Activated gamma-delta T cell treated with anti-CD3 and anti-CD28 coated beads, Interleukin-2, amount 50 U/mL, for 16 hours (primary cell): ENCODE data around the gene GPHA2.

Experiments used
- DNase-seq: peaks from one replicate; pipeline ENCODE4 v3.0.0-alpha.2; 2020; ENCODE audit warnings: low read depth

GPHA2 gene

DNA sequence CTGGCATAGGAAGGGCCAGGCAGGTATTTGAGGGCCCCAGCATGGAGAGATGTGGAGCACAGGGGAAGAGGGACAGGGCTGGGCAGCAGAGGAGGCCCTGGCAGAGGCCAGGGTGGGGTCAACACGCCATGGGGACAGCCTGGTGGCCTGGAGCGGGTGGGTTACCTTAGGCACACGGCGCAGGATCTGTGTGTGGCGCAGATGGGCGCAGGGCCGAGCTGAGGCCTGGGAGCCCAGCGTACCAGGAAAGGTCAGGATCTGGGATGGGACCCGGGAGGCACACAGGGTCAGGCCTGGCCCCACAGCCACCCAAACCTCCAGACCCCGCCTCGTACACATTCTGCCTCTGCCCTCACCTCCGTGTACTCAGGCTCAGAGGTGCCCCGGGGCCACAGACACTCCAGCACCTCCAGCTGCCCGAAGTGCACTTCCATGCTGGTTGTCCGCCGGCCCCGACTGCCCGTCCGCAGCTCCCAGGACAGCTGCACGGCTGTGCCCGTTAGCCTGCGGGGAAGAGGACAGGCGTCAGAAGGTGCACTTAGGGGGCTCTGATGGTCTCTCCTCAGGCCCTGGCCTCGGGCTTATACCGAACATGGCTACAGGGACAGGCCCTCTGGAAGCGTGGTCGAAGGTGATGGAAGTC, 25.1 kb downstream of the GPHA2 start:
- no peak for DNase-seq

DNA sequence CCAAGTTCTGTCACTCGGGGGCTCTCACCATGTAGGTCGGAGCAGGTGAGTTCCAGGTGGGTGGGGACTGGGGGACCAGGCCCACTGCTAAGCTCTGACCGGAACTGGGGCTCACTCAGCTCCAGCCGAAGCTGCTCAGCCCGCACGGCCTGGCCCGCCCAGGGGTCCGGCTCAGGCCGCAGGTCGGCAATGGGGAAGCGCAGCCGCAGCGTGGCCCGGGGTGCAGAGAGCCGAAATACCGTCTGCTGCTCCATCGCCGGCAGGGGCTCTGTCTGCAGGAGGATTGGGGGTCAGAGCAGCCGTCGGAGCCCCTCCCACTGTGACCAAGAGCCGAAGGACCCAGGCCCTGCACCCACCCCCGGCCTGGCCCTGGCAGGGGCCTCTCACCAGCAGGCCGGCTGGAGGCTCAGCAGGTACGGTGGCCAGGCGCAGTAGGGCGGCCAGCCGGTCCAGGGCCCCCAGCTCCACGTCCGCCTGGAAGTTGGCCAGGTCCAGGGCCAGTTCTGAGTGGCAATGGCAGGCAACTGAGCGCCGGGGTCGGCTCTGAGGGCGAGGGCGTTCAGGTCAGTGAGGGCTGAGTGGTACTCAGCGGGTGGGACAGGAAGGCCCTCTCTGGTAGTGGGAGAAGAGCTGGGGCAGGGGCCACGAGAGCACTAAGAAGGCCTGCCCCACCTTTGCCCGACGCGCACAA, 25.9 kb downstream of the GPHA2 start:
- DNase-seq, result no peak

DNA sequence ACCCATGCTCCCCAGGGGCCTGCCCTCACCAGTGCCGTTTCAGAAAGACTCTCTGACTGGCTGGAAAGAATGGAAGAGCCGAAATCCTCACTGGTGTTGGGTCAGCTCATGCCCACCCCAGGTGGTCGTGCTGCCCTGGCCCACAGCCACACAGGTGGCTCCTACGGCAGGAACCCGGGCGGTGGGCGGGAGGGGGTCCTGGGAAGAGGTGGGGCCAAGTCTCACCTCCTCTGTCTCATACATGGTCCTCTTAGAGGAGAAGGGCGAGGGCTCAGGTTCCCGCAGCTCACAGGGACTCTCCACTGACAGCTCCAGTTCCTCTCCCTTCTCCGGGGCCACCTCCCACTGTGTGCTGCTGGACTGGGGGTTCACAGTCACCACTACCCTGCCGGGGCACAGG, 26.9 kb downstream of the GPHA2 start:
- no peak for DNase-seq

DNA sequence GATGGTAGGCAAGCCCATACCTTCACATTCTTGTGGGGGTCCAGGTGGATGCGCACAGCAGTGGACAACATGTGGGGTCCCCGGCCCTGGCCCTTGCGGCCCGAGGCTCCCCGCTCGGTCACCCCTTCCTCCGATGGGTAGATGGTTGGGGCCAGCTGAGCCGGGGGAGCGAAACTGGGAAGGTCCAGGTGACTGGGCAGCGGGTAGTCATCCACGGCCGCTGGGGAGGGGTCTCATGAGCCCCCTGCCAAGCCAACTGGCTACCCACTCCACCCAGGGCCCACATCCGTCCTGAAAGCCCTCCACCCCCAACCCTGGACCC, 29.4 kb downstream of the GPHA2 start:
- DNase-seq, result no peak

DNA sequence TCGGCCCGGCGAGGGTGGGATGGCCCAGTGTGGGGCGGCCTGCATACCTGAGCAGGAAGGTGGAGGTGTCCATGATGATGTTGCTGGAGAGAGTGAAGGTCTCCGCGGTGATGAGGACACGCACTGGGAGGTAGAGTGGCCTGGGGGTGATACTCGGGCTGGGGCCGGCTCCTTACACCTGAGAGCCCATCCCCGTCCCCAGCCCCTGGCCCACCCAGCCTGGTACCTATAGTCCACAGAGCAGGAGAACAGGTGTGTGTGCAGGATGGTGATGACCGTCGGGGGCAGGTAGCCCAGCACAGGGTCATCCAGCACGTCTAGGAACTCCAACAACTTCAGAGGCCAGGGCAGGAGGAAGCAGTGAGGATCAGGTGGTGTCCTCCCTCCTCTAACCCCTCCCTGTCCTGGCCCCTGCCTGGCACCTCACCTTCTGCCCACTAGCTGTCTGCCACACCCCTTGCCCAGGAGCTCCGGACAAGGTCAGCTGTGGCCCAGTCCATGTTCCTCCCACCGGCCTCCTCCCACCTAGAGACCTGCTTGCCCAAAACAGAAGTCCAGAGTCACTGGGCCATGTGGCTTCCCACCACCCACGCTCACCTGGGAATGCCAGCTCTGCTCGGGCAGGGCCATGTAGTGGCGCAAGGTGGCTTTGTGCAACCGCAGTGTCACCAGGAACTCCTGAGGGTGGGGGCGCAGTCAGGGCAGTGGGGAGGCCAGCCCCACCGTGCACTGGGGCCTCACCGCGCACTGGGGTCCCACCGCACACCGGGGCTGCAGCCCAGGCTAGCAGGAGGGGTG, 30.0 kb downstream of the GPHA2 start:
- DNase-seq, result no peak

DNA sequence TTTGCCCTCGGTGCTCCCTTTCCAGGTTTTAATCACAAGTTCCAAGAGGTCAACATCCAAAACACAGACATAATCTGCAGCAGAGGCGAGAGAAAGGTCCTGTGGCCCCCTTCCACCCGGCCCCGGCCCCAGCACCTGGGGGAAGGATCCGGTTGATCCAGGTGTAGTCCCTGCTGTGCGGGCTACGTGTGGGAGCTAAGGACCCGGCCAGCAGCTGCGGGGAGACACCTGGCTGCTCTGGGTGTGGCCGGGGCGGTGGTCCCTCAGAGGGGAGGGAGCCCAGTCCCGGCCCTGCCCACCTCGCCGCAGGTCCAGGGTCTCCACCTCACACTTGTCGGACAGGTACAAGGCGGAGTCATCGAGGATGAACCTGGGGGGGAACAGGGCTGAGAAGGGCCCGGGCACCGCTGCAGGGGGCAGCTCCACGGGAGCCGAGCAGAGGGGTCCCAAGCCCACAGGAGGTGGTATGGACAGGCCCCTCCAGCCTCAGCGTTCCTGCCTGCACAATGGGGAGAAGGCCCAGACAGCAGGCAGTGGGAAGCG, 32.3 kb downstream of the GPHA2 start:
- no peak for DNase-seq

DNA sequence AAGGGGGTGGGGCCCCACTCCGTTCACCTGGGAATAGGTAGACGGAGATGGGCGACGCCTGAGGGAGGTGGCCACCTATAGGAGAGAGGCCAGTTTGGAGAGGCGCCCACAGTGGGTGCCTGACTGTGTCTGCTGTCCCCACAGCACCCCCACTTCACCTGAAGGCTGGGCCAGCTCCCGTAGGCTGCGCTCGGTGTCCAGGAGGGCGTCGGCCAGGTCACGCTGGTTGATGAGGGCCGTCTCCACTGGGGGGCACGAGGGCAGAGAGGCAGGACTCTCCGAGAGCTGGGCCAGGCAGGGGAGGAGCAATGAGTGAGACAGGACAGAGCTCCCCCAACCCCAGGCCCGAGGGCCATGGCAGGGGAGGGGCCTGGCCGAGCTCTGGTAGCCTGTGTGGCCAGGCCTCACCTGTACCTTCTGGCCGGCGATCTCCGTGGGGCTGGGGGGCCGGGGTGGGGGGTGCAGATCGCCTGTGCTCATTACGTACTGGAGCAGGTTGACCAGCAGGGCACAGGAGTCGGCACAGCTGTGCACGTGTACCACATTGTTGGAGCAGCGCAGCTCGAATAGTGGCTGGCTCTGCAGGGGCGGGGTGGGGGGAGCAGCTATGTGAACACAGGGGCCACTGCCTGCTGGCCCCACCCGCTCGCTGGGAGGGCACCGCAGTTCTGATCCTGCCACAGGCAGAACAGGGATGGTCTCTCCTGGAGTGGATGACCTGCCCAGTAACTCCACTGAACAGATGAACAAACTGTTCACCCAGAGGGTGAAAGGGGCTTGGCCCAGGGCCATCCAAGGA, 33.4 kb downstream of the GPHA2 start:
- no peak for DNase-seq

DNA sequence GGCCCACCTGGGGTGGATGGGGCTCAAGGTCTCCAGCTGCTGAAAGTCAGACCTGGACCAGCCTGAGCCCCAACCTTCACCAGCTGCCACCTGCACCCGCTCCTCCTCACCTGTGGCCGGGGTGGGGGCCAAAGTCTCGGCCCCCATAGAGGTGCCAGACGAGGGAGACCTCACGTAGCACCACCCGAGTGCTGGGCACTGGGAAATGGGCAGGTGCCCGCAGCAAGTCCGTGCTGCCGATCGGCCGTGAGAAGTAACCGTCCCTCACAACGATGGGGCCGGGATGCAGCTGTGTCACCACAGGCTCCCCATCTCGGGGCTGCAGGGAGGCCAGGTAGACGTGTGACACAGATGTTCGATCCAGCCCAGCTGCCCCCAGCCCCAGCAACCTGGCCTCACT, 34.9 kb downstream of the GPHA2 start:
- DNase-seq, result no peak

DNA sequence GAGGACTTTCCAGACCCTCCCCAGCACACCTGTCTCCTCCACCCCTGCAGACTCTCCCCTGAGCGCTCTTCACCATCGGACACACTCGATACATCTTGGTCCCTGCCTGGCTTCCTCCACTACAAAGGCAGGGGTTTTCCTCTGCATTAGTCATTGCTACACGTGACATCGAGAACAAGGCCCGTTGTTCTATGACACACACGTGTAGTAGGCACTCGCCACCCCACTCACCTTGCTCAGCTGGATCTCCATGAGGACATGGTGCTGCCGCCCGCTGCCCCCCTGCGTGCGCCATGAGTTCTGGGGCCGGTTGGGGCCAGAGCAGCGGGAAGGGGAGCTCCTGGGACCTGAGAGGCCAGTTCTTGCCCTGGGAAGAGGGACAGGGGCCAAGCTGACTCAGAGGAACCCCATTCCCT, 35.4 kb downstream of the GPHA2 start:
- DNase-seq, result peak; percentile 54

DNA sequence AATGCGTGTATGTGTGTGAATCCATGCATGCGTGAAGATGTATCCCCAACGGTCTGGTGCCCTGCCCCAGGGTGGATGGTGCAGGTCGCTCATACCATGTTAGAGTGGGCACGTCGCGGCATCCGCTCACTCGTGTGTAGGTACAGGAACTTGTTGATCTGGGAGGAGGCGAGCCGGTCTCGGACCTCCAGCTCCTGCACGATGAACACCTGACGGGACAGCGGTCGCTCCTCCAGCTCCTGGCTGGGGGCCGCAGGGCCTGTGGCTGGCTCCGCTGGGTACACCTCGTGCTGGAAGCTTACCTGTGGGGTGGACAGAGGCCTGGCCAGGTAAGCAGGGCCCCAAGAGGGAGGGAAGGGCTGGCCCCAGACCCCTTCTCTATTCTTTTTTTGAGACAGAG, 37.2 kb downstream of the GPHA2 start:
- no peak for DNase-seq

DNA sequence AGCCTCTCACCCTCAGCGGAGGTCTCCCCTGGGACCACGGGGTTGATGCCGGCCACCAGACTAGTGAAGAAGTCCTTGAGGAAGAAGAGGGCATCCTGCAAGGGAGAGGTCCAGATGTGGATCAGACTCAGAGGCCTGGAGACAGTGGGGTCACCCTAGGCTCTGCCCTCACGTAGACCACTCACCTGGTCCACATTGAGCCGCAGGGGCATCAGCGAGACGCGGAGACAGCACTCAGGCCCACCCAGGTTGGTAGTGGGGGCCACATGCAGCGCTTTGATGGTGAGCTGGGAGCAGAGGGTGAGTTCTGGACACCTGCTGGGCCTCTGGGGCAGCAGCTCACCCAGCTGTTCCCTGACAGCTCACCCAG, 37.6 kb downstream of the GPHA2 start:
- DNase-seq, result no peak

DNA sequence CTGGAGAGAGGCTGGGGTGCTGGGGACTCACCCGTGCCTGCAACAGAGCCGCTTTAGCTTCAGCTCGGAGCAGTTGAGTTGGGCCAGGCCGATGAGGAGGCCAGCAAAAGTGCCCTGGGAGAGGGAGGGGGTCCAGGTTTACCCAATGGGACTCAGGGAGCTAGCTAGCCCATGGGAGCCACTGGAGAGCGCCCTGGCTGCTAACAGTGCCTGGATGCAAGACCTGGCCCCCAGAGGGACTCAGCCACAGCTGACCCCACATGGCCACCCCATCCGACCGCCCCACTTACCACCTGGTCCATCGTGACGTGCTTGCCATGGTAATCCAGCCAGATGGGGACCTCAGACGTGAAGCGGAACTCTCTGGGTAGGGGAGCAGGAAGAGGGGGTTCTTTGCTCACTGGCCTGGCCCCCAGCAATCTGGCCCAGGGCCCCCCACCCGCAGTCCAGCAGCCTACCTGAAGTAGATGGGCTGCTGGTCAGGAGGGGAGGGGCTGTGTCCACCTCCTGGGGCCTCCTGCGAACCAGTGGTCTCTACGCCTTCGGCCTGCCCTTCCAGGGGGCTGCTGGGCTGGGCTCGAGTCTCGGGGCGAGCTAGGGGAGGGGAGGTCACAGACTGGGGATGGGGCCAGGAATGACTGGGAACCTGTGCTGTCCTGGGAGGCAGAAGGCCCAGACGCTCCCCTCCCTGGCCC, 38.2 kb downstream of the GPHA2 start:
- no peak for DNase-seq

DNA sequence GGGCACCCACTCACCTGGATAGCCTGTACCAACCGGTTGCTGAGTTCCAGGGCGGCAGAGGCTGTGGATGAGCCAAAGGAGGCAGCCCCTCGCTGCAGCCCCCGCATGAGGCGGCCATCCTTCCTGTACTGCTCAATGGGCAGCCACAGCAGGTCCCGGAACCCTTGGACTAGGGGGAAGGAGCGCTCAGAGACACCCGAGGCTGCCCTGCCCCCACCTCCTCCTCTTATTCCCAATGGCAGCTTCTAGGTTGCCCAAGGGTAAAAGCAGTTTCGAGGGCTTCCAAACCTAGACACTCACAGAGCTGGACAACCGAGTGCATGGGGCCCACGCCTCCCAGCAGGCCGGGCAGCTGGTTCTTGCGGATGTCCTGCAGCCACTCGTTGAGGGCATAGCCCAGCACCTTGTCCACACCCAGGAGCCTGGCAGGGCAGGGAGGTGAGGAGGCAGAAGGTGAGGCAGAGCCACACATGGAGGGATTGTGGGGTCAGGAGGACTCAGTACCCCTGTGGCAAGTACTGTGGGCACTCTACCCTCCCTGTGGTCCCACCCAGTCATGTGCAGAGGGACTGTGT, 39.2 kb downstream of the GPHA2 start:
- no peak for DNase-seq

DNA sequence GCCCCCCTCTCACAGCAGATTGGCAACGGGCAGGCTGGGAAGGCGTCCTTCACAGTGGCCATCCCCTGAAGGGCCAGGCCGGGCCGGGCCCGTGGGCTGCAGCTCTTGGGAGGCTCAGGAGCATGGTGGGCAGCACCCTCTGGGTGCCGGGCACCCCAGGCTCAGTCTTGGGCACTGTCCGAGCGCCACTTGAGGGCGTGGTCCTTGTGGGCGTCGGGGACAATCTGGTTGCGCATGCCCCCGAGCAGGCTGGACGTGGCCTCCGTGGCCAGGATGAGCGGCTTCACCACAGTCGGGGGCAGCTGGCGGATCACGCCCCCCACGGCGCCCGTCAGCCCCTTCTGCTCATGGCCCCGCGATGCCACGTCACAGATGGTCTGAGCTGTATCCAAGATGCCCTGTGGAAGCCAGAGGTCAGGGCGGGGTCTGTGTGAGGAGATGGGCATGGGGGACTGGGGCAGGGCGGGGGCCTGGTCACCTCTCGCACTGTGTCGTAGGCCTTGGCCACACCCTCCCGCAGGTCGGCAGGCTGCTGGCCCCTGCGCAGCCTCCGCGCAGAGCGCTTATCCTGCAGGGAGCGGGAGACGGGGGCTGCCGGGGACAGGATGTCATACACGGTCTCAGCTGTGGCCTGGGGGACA, 40.8 kb downstream of the GPHA2 start:
- no peak for DNase-seq

DNA sequence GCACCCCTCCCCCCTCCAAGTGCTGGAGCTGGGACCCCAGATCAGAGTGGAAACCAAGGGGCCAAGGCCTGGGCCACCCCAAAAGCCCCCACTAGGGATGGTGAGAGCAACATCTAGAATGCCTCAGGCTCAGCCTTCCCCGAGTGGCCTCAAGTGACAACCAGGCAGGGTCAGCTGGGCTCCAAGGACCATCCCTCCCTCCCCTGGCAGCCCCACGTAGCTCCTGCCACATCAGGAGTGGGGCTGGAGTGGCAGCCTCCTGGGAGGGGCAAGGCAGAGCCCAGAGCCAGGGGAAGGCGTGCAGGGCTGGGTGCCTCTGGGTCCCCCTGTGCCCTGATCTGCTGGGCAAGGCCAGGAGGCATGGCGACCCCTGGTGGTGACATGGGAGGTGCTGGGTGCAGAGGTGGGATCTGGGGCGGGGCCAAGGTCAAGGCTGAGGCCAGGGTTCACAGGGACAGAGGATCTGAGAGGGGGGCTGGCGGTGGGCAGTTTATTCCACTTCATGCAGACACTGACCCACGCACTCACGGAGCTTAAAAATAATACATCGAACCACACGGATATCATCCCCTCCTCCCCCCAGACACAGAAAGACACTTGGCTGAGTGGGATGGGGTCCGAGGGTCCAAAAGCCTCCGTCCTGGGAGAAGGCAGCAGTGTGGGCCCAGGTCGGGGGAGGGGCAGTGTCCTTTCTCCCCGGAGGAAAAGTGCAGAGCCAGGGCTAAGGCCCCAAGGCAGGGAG, 41.5 kb downstream of the GPHA2 start:
- peak; percentile 92 for DNase-seq

DNA sequence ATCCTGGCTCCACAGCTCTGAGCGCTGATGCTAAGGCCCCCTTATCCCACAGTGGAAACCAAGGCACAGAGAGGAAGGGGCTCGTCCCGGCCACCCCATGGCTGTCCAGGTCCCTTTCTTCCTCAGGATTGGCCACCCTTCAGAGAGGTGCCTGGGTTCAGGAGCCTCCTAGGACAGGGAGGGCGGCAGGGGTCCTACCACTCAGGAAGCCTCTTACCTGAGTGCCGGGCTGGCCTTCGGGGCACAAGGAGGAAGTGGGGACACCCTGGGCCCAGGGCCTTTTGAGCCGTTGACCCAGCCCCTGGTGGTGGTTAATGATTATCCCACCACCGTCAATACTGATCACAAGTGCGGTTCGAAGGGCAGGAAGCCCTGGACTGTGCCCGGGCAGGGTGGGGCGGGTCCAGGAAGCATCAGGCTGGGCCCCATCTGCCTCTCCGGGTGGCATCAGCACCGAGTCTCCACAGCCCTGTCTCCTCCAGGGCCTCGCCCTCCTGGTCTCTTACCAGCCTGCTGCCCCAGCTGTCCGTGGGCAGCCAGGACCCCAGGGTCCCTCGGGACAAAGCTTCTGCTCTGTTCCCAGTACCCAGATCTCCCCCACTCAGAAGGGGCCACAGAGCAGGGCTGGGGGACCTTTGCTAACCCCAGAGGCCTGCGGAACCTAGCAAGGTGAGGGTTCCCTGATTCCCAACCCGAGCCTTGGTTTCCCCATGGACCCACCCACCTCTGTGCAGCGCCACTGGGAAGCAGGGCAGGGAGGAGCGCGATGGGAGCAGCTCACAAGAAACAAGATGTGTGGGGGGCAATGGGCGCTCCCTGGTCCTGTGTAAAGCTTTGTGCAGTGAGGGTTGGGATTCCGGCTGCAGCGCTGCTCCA, 42.3 kb downstream of the GPHA2 start:
- no peak for DNase-seq

DNA sequence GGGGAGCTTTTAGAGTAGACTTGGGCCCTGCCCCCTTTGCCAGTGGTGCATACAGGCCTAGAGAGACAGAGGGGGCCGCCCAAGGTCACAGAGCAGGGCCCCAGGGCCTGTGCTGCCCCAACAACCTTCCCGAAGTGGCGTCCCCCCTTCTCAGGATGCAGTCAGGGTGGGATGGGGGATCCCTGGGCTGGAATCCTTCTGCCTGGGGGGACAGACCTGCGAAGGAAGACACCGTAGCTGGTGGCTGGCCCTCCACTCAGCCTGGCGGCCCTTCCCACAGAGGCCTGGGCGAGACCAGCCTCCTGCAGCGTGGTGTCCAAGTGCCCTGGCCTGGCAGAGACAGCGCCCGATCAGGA, 42.9 kb downstream of the GPHA2 start:
- DNase-seq, result no peak

DNA sequence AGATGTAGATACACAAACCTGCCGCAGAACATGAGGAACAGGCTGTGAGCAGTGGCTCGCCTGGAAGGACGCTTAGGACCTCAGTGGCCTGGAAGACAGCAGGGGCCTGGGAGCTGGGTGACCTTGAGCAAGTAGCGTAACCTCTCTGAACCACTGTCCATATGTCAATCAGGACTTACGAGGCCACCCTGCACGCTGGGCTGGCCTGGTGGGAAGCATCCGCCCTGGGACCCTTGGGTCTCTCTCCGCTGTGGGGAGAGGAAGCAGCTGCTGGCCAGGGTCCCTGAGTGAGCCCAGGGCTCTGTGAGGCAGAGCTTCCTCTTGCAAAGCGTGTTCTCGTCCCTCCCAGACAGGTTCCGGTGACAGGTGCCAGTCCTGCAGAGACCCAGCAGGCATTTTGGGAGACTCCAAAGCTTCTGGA, 43.3 kb downstream of the GPHA2 start:
- DNase-seq, result no peak

DNA sequence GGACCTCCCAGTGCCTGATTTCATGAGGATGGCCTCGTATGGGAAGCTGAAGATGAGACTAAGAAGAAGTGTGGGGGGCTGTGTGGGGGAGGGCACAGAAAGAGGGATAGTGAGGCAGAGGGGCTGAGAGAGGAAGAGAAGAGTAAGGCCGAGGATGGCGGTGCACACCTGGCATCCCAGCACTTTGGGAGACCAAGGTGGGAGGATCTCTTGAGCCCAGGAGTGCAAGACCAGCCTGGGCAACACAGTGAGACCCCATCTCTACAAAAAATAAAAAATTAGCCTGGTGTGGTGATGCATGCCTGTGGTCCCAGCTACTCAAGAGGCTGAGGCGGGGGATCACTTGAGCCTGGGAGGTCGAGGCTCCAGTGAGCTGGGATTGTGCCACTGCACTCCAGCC, 43.8 kb downstream of the GPHA2 start:
- DNase-seq, result no peak
